Sigmoid colon (tissue), 7 donors: ENCODE results near the gene KRTAP9-7. TPM values are rescaled to one million over a fixed set of nuclear protein-coding genes. Genes with fewer than 3 reads are reported as not detected.
"Not testable (repeated sequence)": the region's sequence is repeated elsewhere in the genome, so short reads cannot be mapped to it uniquely, and the experiment has no call there.

Experiments
- DNase-seq: peaks from one replicate; pipeline ENCODE4 v3.0.0-alpha.2; 2019
- H3K27ac ChIP-seq, 4 donors: fragments of 200-600 bp; sonication (generic); one replicate each; pipeline ENCODE4 v1.5.1; 2016 to 2019; ENCODE audit warnings: mild to moderate bottlenecking in 1 of 4
- H3K27me3 ChIP-seq, 3 donors: fragments of 200-600 bp; sonication (generic); one replicate each; pipeline ENCODE4 v1.5.1; 2019; ENCODE audit warnings: mild to moderate bottlenecking in 1 of 3
- H3K36me3 ChIP-seq, 4 donors: fragments of 200-600 bp; sonication (generic); one replicate each; pipeline ENCODE4 v1.5.1; 2016 to 2019
- H3K4me1 ChIP-seq, 4 donors: fragments of 200-600 bp; sonication (generic); one replicate each; pipeline ENCODE4 v1.5.1; 2017 to 2019
- H3K4me3 ChIP-seq, 4 donors: fragments of 200-600 bp; sonication (generic); one replicate each; pipeline ENCODE4 v1.5.1; 2017 to 2019; ENCODE audit warnings: mild to moderate bottlenecking in 2 of 4, moderate library complexity in 1 of 4
- H3K9me3 ChIP-seq, 4 donors: fragments of 200-600 bp in 3 of 4; sonication (generic) in 3 of 4; one replicate each; pipeline versions ENCODE4 v1.5.1 to v1.6.1; 2013 to 2019
- EP300 ChIP-seq, 4 donors: sonication (generic); formaldehyde crosslinking; IDR thresholded peaks; one replicate each; pipeline ENCODE4 v1.6.1; 2017; ENCODE audit warnings: antibody characterized with exemption in 4 of 4
- POLR2A ChIP-seq, 2 donors: fragments of 450-650 bp; IDR thresholded peaks; one replicate each; pipeline ENCODE4 v1.6.1; 2016; ENCODE audit warnings: antibody characterized with exemption in 2 of 2, mild to moderate bottlenecking in 2 of 2, moderate library complexity in 2 of 2
- POLR2AphosphoS5 ChIP-seq, 4 donors: sonication (generic); formaldehyde crosslinking; IDR thresholded peaks; one replicate each; pipeline ENCODE4 v1.6.1; 2017; ENCODE audit warnings: antibody characterized with exemption in 4 of 4
- WGBS, 2 donors: extraction: QIAGEN DNeasy Blood & Tissue Kit; methylation state at CpG; one replicate each; pipeline ENCODE4 v1.1.7; 2013; 5-methylcytosine and 5-hydroxymethylcytosine counted together
- intact Hi-C: fragments of 100-400 bp; cut with DNase I; formaldehyde crosslinking; loops from one replicate; pipeline ENCODE4 v1.15.1; 2023
- polyA plus RNA-seq, 3 donors: library from polyadenylated mRNA; stranded (reverse); fragments of 200-250 nt; gene quantifications; one replicate each; pipeline ENCODE4 v1.2.3, GENCODE V29; 2013
- total RNA-seq, 4 donors: library from RNA; depleted of rRNA; stranded (reverse); fragments of >200 nt; gene quantifications; one replicate each; pipeline ENCODE4 v1.1.0, GENCODE V29; 2016
- TF ChIP-seq, protein P1 (sequence below), 4 experiments: fragments of 450-650 bp in 3 of 4; fragments of 200-600 bp in 1 of 4; IDR thresholded peaks; one replicate each; pipeline ENCODE4 v1.5.1; 2016 to 2019; ENCODE audit warnings: antibody characterized with exemption in 4 of 4, mild to moderate bottlenecking in 3 of 4, moderate library complexity in 2 of 4
- donor health status: healthy with polysubstance abuse.
- donor health status: Bipolar disorder and iron deficiency.
- donor health status: healthy.

The KRTAP9-7 gene
- total and polyA plus RNA-seq, 7 donors = not detected

DNA sequence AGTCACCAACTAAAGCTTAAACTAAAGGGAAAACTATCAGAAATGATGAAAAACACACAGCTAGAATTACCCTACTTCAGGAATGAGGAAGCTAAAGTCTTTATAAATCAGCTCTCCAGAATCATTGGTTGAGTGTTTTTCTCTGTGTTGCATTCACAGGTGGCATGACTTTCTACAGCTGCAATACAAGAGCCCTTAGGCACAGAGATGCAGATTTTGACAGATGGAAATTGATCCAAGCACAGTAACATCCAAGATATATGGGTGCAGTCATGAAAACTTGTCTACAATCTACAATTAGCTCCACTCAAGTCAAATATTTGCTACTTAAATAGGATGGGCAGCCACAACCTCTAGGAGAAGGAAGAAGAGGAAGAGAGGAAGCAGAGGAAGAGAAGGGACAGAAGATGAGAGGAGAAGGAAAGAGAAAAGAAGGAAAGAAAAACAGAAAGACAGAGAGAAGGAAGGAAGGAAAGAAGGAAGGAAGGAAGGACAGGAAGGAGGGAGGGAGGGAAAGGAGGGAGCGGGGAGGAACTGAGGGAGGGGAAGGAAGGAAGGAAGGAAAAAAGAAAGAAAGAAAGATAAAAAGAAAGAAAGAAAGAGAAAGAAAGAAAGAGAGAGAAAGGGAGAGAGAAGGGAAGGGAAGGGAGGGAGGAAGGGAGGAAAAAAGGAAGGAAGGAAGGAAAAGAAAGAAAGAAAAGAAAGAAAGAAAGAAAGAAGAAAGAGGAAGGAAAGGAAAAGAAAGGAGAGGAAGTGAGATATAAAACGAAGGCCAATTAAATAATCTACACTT is 28.3 kb upstream of the KRTAP9-7 start:
- H3K27me3 ChIP-seq, H3K4me3 ChIP-seq, DNase-seq, intact Hi-C loops, H3K27ac ChIP-seq, H3K4me1 ChIP-seq, H3K36me3 ChIP-seq, H3K9me3 ChIP-seq: not testable (repeated sequence)
- 47 to 68% methylated on average over 2 of the region's 2 CpGs for WGBS, 2 donors

DNA sequence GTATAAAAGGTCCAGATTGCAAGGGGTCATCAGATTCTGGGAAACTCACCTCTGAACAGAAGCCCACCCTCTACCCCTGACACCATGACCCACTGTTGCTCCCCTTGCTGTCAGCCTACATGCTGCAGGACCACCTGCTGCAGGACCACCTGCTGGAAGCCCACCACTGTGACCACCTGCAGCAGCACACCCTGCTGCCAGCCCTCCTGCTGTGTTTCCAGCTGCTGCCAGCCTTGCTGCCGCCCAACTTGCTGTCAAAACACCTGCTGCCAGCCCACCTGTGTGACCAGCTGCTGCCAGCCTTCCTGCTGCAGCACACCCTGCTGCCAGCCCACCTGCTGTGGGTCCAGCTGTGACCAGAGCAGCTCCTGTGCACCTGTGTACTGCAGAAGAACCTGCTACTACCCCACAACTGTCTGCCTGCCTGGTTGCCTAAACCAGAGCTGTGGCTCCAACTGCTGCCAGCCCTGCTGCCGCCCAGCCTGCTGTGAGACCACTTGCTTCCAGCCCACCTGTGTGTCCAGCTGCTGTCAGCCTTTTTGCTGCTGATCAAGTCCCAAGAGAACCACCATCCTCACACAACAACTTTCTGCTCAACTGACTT is 25.8 kb upstream of the KRTAP9-7 start, which contains the start of gene KRTAP9-4:
Gene KRTAP9-4, plus strand, starts transcription at position 51 of the 604 bp plus-strand sequence. Its CDS starts 34 bp downstream, at position 85.
- intact Hi-C loops, DNase-seq, H3K4me1 ChIP-seq, H3K9me3 ChIP-seq, H3K36me3 ChIP-seq, H3K27ac ChIP-seq, H3K27me3 ChIP-seq, H3K4me3 ChIP-seq: not testable (repeated sequence)
- WGBS, 2 donors = 57 to 59% methylated on average over 2 of the region's 2 CpGs

DNA sequence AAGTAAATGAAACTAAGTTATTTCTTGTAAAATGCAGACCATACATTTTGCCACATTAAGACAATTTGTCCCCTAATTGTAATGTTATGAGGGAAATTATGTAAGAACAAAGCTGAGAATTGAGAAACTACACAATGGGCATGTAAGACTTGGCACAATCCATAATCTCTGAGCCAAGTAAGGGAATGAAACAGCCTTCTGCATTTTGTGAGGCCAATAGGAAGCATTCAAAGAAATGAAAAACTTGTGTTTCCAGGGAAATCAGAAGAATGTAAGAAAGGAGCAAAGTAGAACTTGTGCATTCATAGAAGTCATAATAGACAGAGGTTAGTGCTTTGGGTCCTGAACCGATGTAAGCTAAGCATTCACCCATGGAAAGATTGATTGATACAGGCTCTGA is 24.2 kb upstream of the KRTAP9-7 start:
- intact Hi-C loops = no loop called here
- Histone ChIP-seq H3K4me1 (no peaks in the 10 kb centered on the region), H3K27me3 (peaks cover 0 to 9% (median 0%) of the 10 kb centered on the region in 3 donors), H3K4me3 (no peak overlapping the region), H3K36me3 (no peaks in the 10 kb centered on the region), H3K9me3 (no peaks in the 10 kb centered on the region), H3K27ac (no peak overlapping the region)
- 93% methylated on average over 1 of the region's 1 CpG for WGBS, 2 donors
- DNase-seq = no peak
- TF ChIP-seq, protein P1, sequence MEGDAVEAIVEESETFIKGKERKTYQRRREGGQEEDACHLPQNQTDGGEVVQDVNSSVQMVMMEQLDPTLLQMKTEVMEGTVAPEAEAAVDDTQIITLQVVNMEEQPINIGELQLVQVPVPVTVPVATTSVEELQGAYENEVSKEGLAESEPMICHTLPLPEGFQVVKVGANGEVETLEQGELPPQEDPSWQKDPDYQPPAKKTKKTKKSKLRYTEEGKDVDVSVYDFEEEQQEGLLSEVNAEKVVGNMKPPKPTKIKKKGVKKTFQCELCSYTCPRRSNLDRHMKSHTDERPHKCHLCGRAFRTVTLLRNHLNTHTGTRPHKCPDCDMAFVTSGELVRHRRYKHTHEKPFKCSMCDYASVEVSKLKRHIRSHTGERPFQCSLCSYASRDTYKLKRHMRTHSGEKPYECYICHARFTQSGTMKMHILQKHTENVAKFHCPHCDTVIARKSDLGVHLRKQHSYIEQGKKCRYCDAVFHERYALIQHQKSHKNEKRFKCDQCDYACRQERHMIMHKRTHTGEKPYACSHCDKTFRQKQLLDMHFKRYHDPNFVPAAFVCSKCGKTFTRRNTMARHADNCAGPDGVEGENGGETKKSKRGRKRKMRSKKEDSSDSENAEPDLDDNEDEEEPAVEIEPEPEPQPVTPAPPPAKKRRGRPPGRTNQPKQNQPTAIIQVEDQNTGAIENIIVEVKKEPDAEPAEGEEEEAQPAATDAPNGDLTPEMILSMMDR (IDR thresholded peaks at IDR 0.05) = no peak
- no peak for TF ChIP-seq EP300 (IDR thresholded peaks at IDR 0.05)
- no peak for TF ChIP-seq POLR2AphosphoS5 (IDR thresholded peaks at IDR 0.05)

DNA sequence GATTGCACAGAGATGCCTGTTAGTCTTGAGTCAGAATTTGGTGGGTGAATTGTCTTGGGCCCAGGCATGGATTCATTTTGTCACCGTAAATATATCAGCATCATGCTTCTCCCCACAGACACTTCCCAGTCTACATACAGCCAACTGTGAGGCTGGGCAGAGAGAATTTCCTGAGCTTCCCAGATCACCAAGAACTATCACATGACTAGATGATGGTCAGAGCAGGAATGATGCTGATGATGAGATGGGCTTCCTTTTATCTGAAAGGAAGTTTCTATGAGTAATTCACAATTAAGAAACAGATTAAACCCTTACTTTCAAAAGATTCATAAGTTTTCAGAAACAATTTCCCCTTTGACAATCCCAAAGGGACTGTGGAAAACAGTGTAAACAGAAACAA is 20.6 kb upstream of the KRTAP9-7 start:
- H3K36me3 ChIP-seq = no peaks in the 10 kb centered on the region

DNA sequence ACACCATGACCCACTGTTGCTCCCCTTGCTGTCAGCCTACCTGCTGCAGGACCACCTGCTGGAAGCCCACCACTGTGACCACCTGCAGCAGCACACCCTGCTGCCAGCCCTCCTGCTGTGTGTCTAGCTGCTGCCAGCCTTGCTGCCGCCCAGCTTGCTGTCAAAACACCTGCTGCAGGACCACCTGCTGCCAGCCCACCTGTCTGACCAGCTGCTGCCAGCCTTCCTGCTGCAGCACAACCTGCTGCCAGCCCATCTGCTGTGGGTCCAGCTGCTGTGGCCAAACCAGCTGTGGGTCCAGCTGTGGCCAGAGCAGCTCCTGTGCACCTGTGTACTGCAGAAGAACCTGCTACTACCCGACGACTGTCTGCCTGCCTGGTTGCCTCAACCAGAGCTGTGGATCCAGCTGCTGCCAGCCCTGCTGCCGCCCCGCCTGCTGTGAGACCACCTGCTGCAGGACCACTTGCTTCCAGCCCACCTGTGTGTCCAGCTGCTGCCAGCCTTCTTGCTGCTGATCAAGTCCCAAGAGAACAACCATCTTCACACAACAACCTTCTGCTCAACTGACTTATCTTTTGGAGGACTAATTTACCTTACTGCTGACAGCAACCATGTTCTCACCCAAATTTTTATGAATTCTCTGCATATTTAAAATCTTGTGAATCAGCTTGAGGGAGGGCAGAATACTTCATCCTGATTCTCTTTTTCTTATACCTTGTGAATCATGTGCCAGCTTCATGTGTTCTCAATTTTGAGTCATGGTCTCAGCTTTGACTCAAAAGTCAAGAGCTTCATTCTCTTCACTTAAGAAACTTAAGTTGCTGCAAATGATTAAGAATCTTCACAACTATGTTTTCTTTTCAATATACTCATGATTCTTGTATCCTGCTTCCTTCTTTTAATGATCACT is 19.9 kb upstream of the KRTAP9-7 start, which contains the start of gene KRTAP9-9:
Gene KRTAP9-9, plus strand, starts transcription at position 4 of the 910 bp plus-strand sequence.
- H3K4me3 ChIP-seq, H3K9me3 ChIP-seq, H3K27ac ChIP-seq, DNase-seq, H3K36me3 ChIP-seq, intact Hi-C loops, H3K4me1 ChIP-seq: not testable (repeated sequence)
- H3K27me3 ChIP-seq = peaks cover 0 to 19% (median 0%) of the 10 kb centered on the region in 3 donors
- 75 to 82% methylated on average over 5 of the region's 5 CpGs for WGBS, 2 donors

More for the DNA sequence above, 20.6 kb upstream of the KRTAP9-7 start:
- Histone ChIP-seq H3K27me3 (peaks cover 0 to 19% (median 0%) of the 10 kb centered on the region in 3 donors), H3K4me3 (no peak overlapping the region), H3K27ac (no peak overlapping the region), H3K4me1 (no peaks in the 10 kb centered on the region), H3K9me3 (no peaks in the 10 kb centered on the region)
- WGBS, 2 donors = 0 to 44% methylated on average over 1 of the region's 1 CpG
- DNase-seq = no peak
- TF ChIP-seq EP300 (IDR thresholded peaks at IDR 0.05) (no peak), POLR2AphosphoS5 (IDR thresholded peaks at IDR 0.05) (no peak), POLR2A (IDR thresholded peaks at IDR 0.05) (no peak)
- TF ChIP-seq, protein P1 (IDR thresholded peaks at IDR 0.05) = no peak
- intact Hi-C loops = no loop called here

DNA sequence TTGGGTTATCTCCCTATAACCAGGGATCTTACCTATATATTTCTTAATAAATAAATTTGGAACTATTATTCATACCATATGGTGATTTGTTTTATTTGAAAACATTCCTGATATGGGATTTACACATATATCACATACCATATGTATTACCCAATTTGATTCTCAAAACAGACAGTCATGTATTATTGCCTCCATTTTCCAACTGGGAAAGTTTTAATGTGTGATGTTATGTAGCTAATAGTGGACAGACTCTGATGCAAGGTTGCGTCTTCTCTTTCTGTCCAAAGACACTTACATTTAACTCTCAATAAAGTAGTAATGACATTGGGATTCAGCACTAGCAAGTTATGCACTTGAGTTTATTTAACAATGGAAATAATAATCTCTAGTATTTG is 19.2 kb upstream of the KRTAP9-7 start:
- H3K36me3 ChIP-seq = no peaks in the 10 kb centered on the region
- no peak for DNase-seq
- no peaks in the 10 kb centered on the region for H3K9me3 ChIP-seq
- no peak overlapping the region for H3K4me3 ChIP-seq
- H3K27me3 ChIP-seq = peaks cover 0 to 17% (median 0%) of the 10 kb centered on the region in 3 donors
- 93 to 100% methylated on average over 1 of the region's 1 CpG for WGBS, 2 donors
- no peaks in the 10 kb centered on the region for H3K4me1 ChIP-seq
- intact Hi-C loops = no loop called here
- no peak overlapping the region for H3K27ac ChIP-seq
- TF ChIP-seq, protein P1 (IDR thresholded peaks at IDR 0.05) = no peak
